MM.1S (cell line): ENCODE data around the gene TTLL5.

Source experiments
- DNase-seq: peaks from one replicate; pipeline ENCODE4 v3.0.0-alpha.2; 2015
- H2AFZ ChIP-seq: fragments of 300-600 bp; sonication (generic); 2 replicates; pipeline ENCODE4 v1.6.0; 2016; ENCODE audit warnings: antibody characterized with exemption, low read length
- H3F3A ChIP-seq: fragments of 300-600 bp; sonication (generic); 2 replicates; pipeline ENCODE4 v1.6.1; 2016; ENCODE audit warnings: mild to moderate bottlenecking, antibody characterized with exemption, low read length, moderate library complexity, mixed read lengths; ENCODE audit not compliant: insufficient read depth
- H3K27ac ChIP-seq: fragments of 300-600 bp; sonication (generic); 2 replicates; pipeline ENCODE4 v1.5.1; 2016; ENCODE audit warnings: mild to moderate bottlenecking, low read length
- H3K27me3 ChIP-seq: fragments of 300-600 bp; sonication (generic); replicated peaks from 2 replicates; pipeline ENCODE4 v1.6.0; 2016; ENCODE audit warnings: low read length; ENCODE audit not compliant: insufficient read depth
- H3K36me3 ChIP-seq: fragments of 300-600 bp; sonication (generic); replicated peaks from 2 replicates; pipeline ENCODE4 v1.6.1; 2016; ENCODE audit warnings: mild to moderate bottlenecking, low read length, mixed read lengths; ENCODE audit not compliant: insufficient read depth
- H3K4me1 ChIP-seq: fragments of 300-600 bp; sonication (generic); 2 replicates; pipeline ENCODE4 v1.6.1; 2016; ENCODE audit warnings: low read length, mixed read lengths
- H3K4me2 ChIP-seq: fragments of 300-600 bp; sonication (generic); 2 replicates; pipeline ENCODE4 v1.6.0; 2016; ENCODE audit warnings: low read depth, low read length
- H3K4me3 ChIP-seq: fragments of 300-600 bp; sonication (generic); 2 replicates; pipeline ENCODE4 v1.5.1; 2016; ENCODE audit warnings: low read length, mixed read lengths
- H3K79me2 ChIP-seq: fragments of 300-600 bp; sonication (generic); 2 replicates; pipeline ENCODE4 v1.6.1; 2016; ENCODE audit warnings: mixed run types, low read length, mixed read lengths
- H3K9ac ChIP-seq: fragments of 300-600 bp; sonication (generic); 2 replicates; pipeline ENCODE4 v1.6.1; 2016; ENCODE audit warnings: low read length, mixed read lengths
- H3K9me2 ChIP-seq: fragments of 300-600 bp; sonication (generic); replicated peaks from 2 replicates; pipeline ENCODE4 v1.6.1; 2016; ENCODE audit warnings: mild to moderate bottlenecking, low read length, mixed read lengths; ENCODE audit not compliant: insufficient read depth
- H3K9me3 ChIP-seq: fragments of 300-600 bp; sonication (generic); replicated peaks from 2 replicates; pipeline ENCODE4 v1.6.1; 2016; ENCODE audit warnings: mild to moderate bottlenecking, low read length, mixed read lengths; ENCODE audit not compliant: insufficient read depth
- H4K20me1 ChIP-seq: fragments of 300-600 bp; sonication (generic); 2 replicates; pipeline ENCODE4 v1.6.1; 2016; ENCODE audit warnings: mild to moderate bottlenecking, low read length, moderate library complexity, mixed read lengths; ENCODE audit not compliant: insufficient read depth
- CTCF ChIP-seq: fragments of 300-600 bp; sonication (generic); IDR thresholded peaks from 2 replicates; pipeline ENCODE4 v1.5.1; 2016; ENCODE audit warnings: antibody characterized with exemption, low read length, mixed read lengths
- EZH2 ChIP-seq: fragments of 300-600 bp; sonication (generic); optimal IDR thresholded peaks from 2 replicates; pipeline ENCODE3; 2017; ENCODE audit warnings: low read depth, mild to moderate bottlenecking, antibody characterized with exemption, low read length, mixed read lengths
- EZH2phosphoT487 ChIP-seq: fragments of 300-600 bp; sonication (generic); IDR thresholded peaks from 2 replicates; pipeline ENCODE4 v1.6.1; 2018; ENCODE audit warnings: antibody characterized with exemption, low read length

Gene TTLL5

GRCh38 chr14:75697386-75697785 lies 36.3 kb downstream of the TTLL5 start:
- no peaks in the 10 kb centered on the region for H3K79me2 ChIP-seq
- H3K27ac ChIP-seq = no peak overlapping the region
- H3K9me2 ChIP-seq = no peaks in the 10 kb centered on the region
- H3K4me2 ChIP-seq = no peak overlapping the region
- no peak overlapping the region for H3K4me3 ChIP-seq
- no peak overlapping the region for H3K9ac ChIP-seq
- TF ChIP-seq CTCF (no peak), EZH2phosphoT487 (no peak), EZH2 (no peak)
- no peaks in the 10 kb centered on the region for H3F3A ChIP-seq
- no peaks in the 10 kb centered on the region for H3K4me1 ChIP-seq
- no peak overlapping the region for H2AFZ ChIP-seq
- H4K20me1 ChIP-seq = no peaks in the 10 kb centered on the region
- no peaks in the 10 kb centered on the region for H3K36me3 ChIP-seq
- no peak for DNase-seq
- no peaks in the 10 kb centered on the region for H3K9me3 ChIP-seq
- H3K27me3 ChIP-seq = no peaks in the 10 kb centered on the region

- H3K4me3 ChIP-seq = no peak overlapping the region
- H2AFZ ChIP-seq = no peak overlapping the region
- no peaks in the 10 kb centered on the region for H3F3A ChIP-seq
- no peaks in the 10 kb centered on the region for H3K4me1 ChIP-seq
- H3K36me3 ChIP-seq = no peaks in the 10 kb centered on the region
- no peak overlapping the region for H3K9ac ChIP-seq
- H3K9me3 ChIP-seq = no peaks in the 10 kb centered on the region
- DNase-seq = no peak
- no peaks in the 10 kb centered on the region for H3K79me2 ChIP-seq
- H3K4me2 ChIP-seq = no peak overlapping the region
- no peak overlapping the region for H3K27ac ChIP-seq
- H3K9me2 ChIP-seq = no peaks in the 10 kb centered on the region
- no peaks in the 10 kb centered on the region for H3K27me3 ChIP-seq
- no peaks in the 10 kb centered on the region for H4K20me1 ChIP-seq
- no peak for TF ChIP-seq CTCF
- TF ChIP-seq EZH2 = no peak
- no peak for TF ChIP-seq EZH2phosphoT487
Measured at GRCh38 chr14:75697918-75698317, 36.9 kb downstream of the TTLL5 start.

- Histone ChIP-seq H3K4me3 (no peak overlapping the region), H4K20me1 (no peaks in the 10 kb centered on the region), H3F3A (no peaks in the 10 kb centered on the region), H3K36me3 (no peaks in the 10 kb centered on the region), H3K79me2 (no peaks in the 10 kb centered on the region), H3K27me3 (no peaks in the 10 kb centered on the region), H2AFZ (no peak overlapping the region), H3K4me1 (no peaks in the 10 kb centered on the region), H3K9me3 (no peaks in the 10 kb centered on the region), H3K9ac (no peak overlapping the region), H3K9me2 (no peaks in the 10 kb centered on the region), H3K4me2 (no peak overlapping the region), H3K27ac (no peak overlapping the region)
- DNase-seq = no peak
- TF ChIP-seq CTCF (no peak), EZH2phosphoT487 (no peak), EZH2 (no peak)
Measured at GRCh38 chr14:75699331-75699730, 38.3 kb downstream of the TTLL5 start.

- TF ChIP-seq CTCF (no peak), EZH2 (no peak), EZH2phosphoT487 (no peak)
- no peak overlapping the region for H3K27ac ChIP-seq
- no peaks in the 10 kb centered on the region for H3K27me3 ChIP-seq
- H2AFZ ChIP-seq = no peak overlapping the region
- H3F3A ChIP-seq = no peaks in the 10 kb centered on the region
- no peaks in the 10 kb centered on the region for H4K20me1 ChIP-seq
- no peaks in the 10 kb centered on the region for H3K36me3 ChIP-seq
- H3K79me2 ChIP-seq = no peaks in the 10 kb centered on the region
- no peaks in the 10 kb centered on the region for H3K9me2 ChIP-seq
- H3K4me3 ChIP-seq = no peak overlapping the region
- no peak for DNase-seq
- no peak overlapping the region for H3K9ac ChIP-seq
- no peaks in the 10 kb centered on the region for H3K4me1 ChIP-seq
- H3K4me2 ChIP-seq = no peak overlapping the region
- no peaks in the 10 kb centered on the region for H3K9me3 ChIP-seq
Measured at GRCh38 chr14:75700295-75700694, 39.2 kb downstream of the TTLL5 start.
